Keratinocyte (primary cell): ENCODE data around the gene SLC22A1. TPM values are rescaled to one million over a fixed set of nuclear protein-coding genes. Genes with fewer than 3 reads are reported as not detected.

Experiments
- DNase-seq: peaks from one replicate; pipeline ENCODE4 v3.0.0-alpha.2; 2011; ENCODE audit warnings: low read depth, missing footprints, low spot score
- FAIRE-seq: peaks from 2 replicates; lab custom pipeline; 2011; peaks lifted over from hg19 to GRCh38; lab: Jason Lieb, UNC
- H2AFZ ChIP-seq: 2 replicates; pipeline ENCODE4 v1.6.0; 2012; ENCODE audit warnings: low read length, control low read depth, inconsistent platforms; ENCODE audit not compliant: control insufficient read depth
- H3K27ac ChIP-seq: 2 replicates; pipeline ENCODE4 v1.5.1; 2011; ENCODE audit warnings: low read length; ENCODE audit not compliant: control insufficient read depth, insufficient read depth
- H3K27me3 ChIP-seq: 3 replicates; pipeline ENCODE4 v1.6.0; 2011; ENCODE audit warnings: low read length; ENCODE audit not compliant: control insufficient read depth, insufficient read depth; ENCODE audit errors: extremely low read depth
- H3K36me3 ChIP-seq, 2 experiments: 2 replicates in 1 of 2; 3 replicates in 1 of 2; pipeline ENCODE4 v1.5.1; 2011; ENCODE audit warnings: low read length in 2 of 2, mild to moderate bottlenecking in 1 of 2; ENCODE audit not compliant: control insufficient read depth in 2 of 2, insufficient read depth in 2 of 2; ENCODE audit errors: extremely low read depth in 1 of 2
- H3K4me1 ChIP-seq: 3 replicates; pipeline ENCODE4 v1.5.1; 2011; ENCODE audit warnings: low read length; ENCODE audit not compliant: control insufficient read depth, insufficient read depth; ENCODE audit errors: extremely low read depth
- H3K4me2 ChIP-seq: 3 replicates; pipeline ENCODE4 v1.6.0; 2011; ENCODE audit warnings: low read depth, low read length; ENCODE audit not compliant: control insufficient read depth, insufficient read depth; ENCODE audit errors: extremely low read depth
- H3K4me3 ChIP-seq, 3 experiments: fragments of 200-600 bp in 1 of 3; sonication (generic) in 1 of 3; 2 replicates in 2 of 3; 3 replicates in 1 of 3; pipeline ENCODE4 v1.5.1; 2011 to 2016; ENCODE audit warnings: low read length in 3 of 3, mild to moderate bottlenecking in 3 of 3, control low read depth in 2 of 3, inconsistent platforms in 1 of 3, low read depth in 1 of 3, mixed read lengths in 1 of 3, mixed run types in 1 of 3, moderate library complexity in 1 of 3; ENCODE audit not compliant: control insufficient read depth in 2 of 3, insufficient read depth in 2 of 3; ENCODE audit errors: extremely low read depth in 1 of 3
- H3K79me2 ChIP-seq: 2 replicates; pipeline ENCODE4 v1.6.0; 2012; ENCODE audit warnings: low read length; ENCODE audit not compliant: control insufficient read depth, insufficient read depth
- H3K9ac ChIP-seq: 3 replicates; pipeline ENCODE4 v1.6.0; 2011; ENCODE audit warnings: low read length; ENCODE audit not compliant: control insufficient read depth, insufficient read depth; ENCODE audit errors: extremely low read depth
- H3K9me1 ChIP-seq: 3 replicates; pipeline ENCODE4 v1.6.0; 2011; ENCODE audit warnings: low read length; ENCODE audit not compliant: control insufficient read depth, insufficient read depth; ENCODE audit errors: extremely low read depth
- H3K9me3 ChIP-seq: 2 replicates; pipeline ENCODE4 v1.5.1; 2012; ENCODE audit warnings: low read depth, low read length; ENCODE audit not compliant: control insufficient read depth
- H4K20me1 ChIP-seq: 3 replicates; pipeline ENCODE4 v1.6.0; 2011; ENCODE audit warnings: low read length; ENCODE audit not compliant: control insufficient read depth, insufficient read depth; ENCODE audit errors: extremely low read depth
- EZH2 ChIP-seq: IDR thresholded peaks from one replicate; pipeline ENCODE4 v1.6.1; 2012; ENCODE audit warnings: inconsistent platforms, mild to moderate bottlenecking, low read length, moderate library complexity
- dilution Hi-C: fragments of 300-500 bp; cut with MboI; formaldehyde crosslinking; loops from one replicate; pipeline ENCODE4 v1.7.0; 2020; ENCODE audit warnings: low sequenced_read_pairs; ENCODE audit not compliant: extremely low pct_ligation_motif_present
- polyA plus RNA-seq, 5 experiments: library from polyadenylated mRNA; depleted of rRNA in 3 of 5; stranded (reverse) in 3 of 5; stranded (forward) in 1 of 5; unstranded in 1 of 5; fragments of >200 nt; gene quantifications; 1 replicate in 1 of 5; 2 replicates in 3 of 5; 3 replicates in 1 of 5; pipeline versions ENCODE4 v1.2.1 to v1.2.3, GENCODE V29; 2011 to 2012; ENCODE audit warnings: missing spikeins in 2 of 5, low read depth in 1 of 5, low replicate concordance in 1 of 5
- TF ChIP-seq, protein P1 (sequence below), 3 experiments: IDR thresholded peaks in 1 of 3; conservative IDR thresholded peaks in 1 of 3; optimal IDR thresholded peaks in 1 of 3; 2 replicates in 2 of 3; 3 replicates in 1 of 3; pipeline versions ENCODE3 to v1.5.1; 2011; ENCODE audit warnings: low read length in 3 of 3, mild to moderate bottlenecking in 3 of 3, moderate library complexity in 2 of 3, control low read depth in 1 of 3, inconsistent platforms in 1 of 3; ENCODE audit not compliant: insufficient read depth in 2 of 3; ENCODE audit errors: extremely low read depth in 1 of 3

The SLC22A1 gene
- polyA plus RNA-seq, 1 donor (not counting 4 experiments of a cell fraction or from before 2014, with no cell fraction given), result 0.76 TPM

- no peak overlapping the region for H3K27ac ChIP-seq
- H3K79me2 ChIP-seq, result no peaks in the 10 kb centered on the region
- H3K9me1 ChIP-seq, result no peaks in the 10 kb centered on the region
- dilution Hi-C loops, result no loop called here
- no peak overlapping the region for H3K9ac ChIP-seq
- no peak overlapping the region for H3K4me2 ChIP-seq
- no peak for FAIRE-seq
- H3K4me1 ChIP-seq, result no peaks in the 10 kb centered on the region
- H3K4me3 ChIP-seq, result no peak overlapping the region
- TF ChIP-seq EZH2, result no peak
- TF ChIP-seq, protein P1, sequence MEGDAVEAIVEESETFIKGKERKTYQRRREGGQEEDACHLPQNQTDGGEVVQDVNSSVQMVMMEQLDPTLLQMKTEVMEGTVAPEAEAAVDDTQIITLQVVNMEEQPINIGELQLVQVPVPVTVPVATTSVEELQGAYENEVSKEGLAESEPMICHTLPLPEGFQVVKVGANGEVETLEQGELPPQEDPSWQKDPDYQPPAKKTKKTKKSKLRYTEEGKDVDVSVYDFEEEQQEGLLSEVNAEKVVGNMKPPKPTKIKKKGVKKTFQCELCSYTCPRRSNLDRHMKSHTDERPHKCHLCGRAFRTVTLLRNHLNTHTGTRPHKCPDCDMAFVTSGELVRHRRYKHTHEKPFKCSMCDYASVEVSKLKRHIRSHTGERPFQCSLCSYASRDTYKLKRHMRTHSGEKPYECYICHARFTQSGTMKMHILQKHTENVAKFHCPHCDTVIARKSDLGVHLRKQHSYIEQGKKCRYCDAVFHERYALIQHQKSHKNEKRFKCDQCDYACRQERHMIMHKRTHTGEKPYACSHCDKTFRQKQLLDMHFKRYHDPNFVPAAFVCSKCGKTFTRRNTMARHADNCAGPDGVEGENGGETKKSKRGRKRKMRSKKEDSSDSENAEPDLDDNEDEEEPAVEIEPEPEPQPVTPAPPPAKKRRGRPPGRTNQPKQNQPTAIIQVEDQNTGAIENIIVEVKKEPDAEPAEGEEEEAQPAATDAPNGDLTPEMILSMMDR (optimal IDR thresholded peaks at IDR 0.05 in 1 of 3, IDR thresholded peaks at IDR 0.05 in 1 of 3, conservative IDR thresholded peaks at IDR 0.05 in 1 of 3; ENCODE audit: extremely low read depth in 1 of 3, insufficient read depth in 2 of 3, low read length in 3 of 3), result no peak
- no peaks in the 10 kb centered on the region for H4K20me1 ChIP-seq
- no peaks in the 10 kb centered on the region for H3K36me3 ChIP-seq
- no peak for DNase-seq
- H3K9me3 ChIP-seq, result no peaks in the 10 kb centered on the region
- no peaks in the 10 kb centered on the region for H3K27me3 ChIP-seq
- H2AFZ ChIP-seq, result no peak overlapping the region
Measured at GRCh38 chr6:160172704-160173103, 51.1 kb downstream of the SLC22A1 start.

DNA sequence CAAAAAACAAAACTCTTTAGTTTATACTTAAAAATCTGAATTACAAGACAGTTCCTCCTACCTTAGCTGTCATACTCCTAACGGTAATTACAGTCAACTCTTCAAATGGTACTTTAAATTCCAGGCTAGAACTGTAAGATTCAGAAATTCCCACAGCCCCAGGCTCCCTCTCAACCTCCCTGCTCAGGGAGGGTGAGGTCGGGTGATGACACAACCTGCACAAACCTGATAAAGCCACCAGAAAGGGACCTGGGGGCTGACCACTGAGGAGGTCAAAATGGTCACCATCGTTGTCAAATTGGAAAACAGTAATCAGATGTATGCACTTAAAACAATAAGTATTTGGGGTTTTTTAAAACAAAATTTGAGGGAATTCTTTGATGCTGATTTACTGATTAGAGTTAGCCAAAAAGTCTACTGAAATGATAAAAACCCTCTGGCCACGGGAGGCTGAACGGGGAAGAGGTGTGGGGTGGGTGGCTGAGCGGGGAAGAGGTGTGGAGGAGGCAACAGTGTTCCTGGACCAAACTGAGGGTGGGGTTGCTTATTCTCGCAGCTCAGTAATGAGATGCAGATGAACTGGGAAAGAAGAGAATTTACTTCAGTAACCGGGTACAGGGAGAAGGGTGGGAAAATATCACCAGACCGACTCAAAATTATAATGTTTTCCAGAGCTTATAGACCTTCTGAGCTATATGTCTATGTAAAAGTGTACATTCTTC lies 52.4 kb downstream of the SLC22A1 start:
- Histone ChIP-seq H3K9me3 (no peaks in the 10 kb centered on the region), H3K4me1 (no peaks in the 10 kb centered on the region), H3K9ac (no peak overlapping the region), H3K27me3 (no peaks in the 10 kb centered on the region), H3K4me3 (no peak overlapping the region), H3K4me2 (no peak overlapping the region), H3K27ac (no peak overlapping the region), H4K20me1 (no peaks in the 10 kb centered on the region), H2AFZ (no peak overlapping the region), H3K9me1 (no peaks in the 10 kb centered on the region), H3K36me3 (no peaks in the 10 kb centered on the region), H3K79me2 (no peaks in the 10 kb centered on the region)
- dilution Hi-C loops, result no loop called here
- FAIRE-seq (no peak), DNase-seq (no peak)
- no peak for TF ChIP-seq EZH2
- TF ChIP-seq, protein P1 (optimal IDR thresholded peaks at IDR 0.05 in 1 of 3, IDR thresholded peaks at IDR 0.05 in 1 of 3, conservative IDR thresholded peaks at IDR 0.05 in 1 of 3; ENCODE audit: extremely low read depth in 1 of 3, insufficient read depth in 2 of 3, low read length in 3 of 3), result no peak
